Stimulated activated CD8-positive, alpha-beta memory T cell treated with anti-CD3 and anti-CD28 coated beads, Interleukin-7, amount 100 ng/mL, for 1 hour (primary cell): ENCODE measurements around the gene DIO2.

ENCODE experiments used
- DNase-seq, 2 donors: peaks; one replicate each; pipeline ENCODE4 v3.0.0-alpha.2; 2020; ENCODE audit warnings: low read depth in 2 of 2

Gene DIO2

GRCh38 chr14:80167793-80168448 lies 43.4 kb downstream of the DIO2 start:
- DNase-seq: no peak

DNA sequence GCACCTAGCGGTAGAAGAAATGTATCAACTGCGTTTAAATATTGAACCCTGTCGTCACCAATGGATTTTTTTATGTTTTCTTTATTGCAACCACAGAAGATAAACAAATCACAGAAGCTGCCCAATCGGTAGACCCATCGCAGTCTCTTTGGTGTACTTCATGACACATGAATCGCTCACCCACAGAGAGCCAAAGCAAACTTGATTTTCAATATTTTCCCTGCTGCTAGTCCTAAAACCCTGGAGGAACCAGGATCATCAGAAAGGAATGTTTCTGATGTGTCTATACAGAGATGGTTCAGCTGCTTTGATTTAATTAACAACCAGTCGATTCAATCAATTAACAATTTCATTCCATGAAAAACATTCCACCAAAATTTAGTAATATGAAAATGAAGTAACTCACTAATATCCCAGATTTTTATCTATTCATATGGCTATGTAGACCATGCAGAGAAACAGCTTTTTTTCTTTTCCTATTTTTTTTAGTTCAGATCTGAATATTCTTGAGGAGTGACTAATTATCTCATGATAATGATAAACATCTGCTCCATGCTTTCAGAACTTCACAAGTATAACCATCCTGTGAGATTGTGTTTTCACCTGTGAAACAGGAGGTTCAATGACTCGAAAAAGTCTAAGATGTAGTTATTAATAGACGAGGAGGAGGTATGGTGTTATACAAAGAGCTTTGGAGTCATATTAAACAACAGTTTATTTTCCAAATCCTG lies 46.1 kb downstream of the DIO2 start:
- no peak for DNase-seq

DNA sequence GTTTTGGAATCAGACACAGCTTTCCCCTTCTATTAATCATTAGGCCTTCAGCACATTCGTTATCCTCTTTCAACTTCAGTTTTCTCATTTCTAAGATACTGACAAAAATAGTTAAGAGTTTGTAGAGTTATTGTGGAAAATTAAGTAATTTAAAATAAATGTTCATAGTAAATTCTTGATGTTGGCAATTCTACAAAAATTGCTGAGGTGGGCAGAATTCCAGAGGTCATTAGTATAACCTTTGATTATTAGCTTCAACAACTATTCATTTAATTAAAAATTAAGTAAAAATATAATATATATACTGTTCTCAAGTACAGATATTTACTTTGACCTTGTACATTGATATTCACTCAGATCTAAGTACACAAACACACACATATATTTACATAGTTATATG lies 58.5 kb downstream of the DIO2 start:
- no peak for DNase-seq

GRCh38 chr14:80152166-80152565 lies 59.1 kb downstream of the DIO2 start:
- no peak for DNase-seq

GRCh38 chr14:80150301-80150700 lies 61.0 kb downstream of the DIO2 start:
- no peak for DNase-seq
